Activated CD8-positive, alpha-beta memory T cell treated with anti-CD3 and anti-CD28 coated beads, Interleukin-2, amount 50 U/mL, for 48 hours (primary cell): ENCODE results near the gene RPS14.

Experiments
- DNase-seq: peaks from one replicate; pipeline ENCODE4 v3.0.0-alpha.2; 2020

The RPS14 gene

DNA sequence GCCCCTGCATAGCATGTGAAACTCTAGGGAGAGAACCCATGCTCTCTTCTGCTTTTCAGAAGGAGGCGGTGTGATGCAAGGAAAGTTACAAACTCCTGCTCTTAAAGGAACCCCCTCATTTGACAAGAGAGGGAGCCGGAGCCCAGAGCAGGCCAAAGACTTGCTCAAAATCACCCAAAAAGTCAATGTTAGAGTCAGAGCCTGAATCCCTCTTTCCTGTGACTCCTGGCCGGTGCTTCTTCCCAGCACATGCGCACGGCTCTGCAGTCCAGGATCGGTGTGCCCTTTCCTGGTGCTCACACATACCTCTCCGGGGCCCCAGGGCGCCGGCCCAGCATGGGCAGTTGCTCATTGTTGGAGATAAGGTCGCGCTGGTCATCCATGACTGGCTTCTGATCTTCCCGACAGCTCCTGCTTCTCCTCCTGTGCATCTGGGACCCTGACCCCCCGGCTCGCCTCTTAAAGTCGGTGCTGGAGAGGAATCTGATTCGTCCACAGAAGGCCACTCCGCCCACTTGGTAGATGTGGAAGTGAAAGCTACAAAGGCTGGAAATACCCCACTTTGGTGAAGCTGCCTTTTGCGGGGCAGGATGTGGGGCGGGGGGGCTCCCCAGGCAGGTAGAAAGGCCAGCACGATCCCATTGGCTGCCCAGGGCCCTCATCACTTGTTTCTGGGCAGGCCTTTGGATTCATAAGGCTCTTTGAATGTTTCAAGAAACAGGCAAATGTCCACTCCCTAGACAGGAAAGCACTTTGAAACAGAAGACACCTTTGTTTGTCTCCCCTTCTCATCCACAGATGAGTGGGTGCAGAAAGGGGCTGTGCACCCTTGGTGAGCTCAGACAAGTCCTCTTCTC, 37.0 kb downstream of the RPS14 start, which contains the start of gene CD74:
TSS of gene CD74 (minus strand) at position 592 of the 857 bp plus-strand sequence. CDS start at position 431, 161 bp downstream.
- peak; percentile 90 for DNase-seq

DNA sequence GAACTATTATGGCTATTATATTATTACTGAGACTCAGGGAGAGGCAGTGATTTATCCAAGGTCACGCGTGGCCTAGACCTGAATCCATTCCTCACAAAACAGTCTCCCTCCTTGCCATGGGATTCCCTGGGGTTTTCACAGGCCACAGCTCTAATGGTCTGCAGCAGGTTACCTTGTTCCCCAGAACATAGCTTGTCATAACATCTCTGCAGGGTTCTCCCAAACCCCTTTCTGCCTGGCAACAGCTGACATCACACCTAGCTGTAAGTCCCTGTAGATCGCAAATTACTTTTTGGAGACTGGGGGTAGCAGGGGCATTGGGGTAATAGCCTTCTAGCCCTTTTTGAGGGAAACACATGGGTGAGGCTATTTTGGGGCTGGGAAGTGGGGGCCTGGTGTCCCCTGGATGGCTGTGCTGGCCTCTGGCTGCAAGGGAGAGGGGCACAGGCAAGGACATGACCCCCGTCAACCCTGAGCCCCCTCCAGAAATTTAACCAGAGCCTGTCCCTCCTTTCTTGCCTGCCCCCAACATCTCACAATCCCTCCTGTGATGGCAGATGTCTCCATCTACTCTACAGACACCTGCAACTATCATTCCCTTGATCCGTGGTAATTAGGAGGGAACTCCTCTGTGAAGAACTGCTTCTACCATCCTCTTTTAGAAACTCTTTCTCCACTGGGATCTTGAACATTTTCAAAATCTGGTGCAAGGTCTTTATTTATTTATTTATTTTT, 38.1 kb downstream of the RPS14 start:
- no peak for DNase-seq

DNA sequence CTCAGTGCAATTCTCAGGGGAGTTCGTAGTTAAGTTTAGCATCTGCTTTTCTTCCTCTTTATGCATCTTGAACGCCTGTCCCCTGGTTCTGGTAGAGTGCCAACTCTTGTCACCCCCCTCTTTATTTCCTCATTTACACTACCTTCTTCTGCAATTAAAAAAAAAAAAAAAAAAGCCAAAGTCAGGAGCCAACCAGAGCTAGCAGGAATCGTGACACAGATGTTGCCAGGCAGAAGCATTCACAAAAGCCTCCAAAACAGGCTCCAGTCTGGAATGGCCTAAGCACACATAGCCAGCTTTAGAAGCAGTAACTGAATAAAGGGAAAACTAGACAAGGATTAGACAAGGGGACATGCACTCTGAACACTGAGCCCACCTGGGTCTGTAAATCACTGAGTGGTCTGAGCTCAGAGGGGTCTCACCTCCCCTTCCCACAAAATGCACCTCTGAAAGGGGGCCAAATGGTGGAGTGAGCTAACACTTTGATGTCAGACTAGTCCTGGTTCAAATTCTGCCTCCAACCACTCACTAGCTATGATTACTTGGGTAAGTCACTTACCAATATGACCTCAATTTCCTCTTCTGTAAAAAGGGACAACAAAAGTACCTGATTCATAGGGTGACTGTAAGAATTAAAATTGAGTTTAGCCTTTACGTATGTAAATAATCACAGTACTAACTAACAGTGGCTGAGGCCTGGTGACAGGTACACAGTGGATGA, 38.9 kb downstream of the RPS14 start:
- no peak for DNase-seq

DNA sequence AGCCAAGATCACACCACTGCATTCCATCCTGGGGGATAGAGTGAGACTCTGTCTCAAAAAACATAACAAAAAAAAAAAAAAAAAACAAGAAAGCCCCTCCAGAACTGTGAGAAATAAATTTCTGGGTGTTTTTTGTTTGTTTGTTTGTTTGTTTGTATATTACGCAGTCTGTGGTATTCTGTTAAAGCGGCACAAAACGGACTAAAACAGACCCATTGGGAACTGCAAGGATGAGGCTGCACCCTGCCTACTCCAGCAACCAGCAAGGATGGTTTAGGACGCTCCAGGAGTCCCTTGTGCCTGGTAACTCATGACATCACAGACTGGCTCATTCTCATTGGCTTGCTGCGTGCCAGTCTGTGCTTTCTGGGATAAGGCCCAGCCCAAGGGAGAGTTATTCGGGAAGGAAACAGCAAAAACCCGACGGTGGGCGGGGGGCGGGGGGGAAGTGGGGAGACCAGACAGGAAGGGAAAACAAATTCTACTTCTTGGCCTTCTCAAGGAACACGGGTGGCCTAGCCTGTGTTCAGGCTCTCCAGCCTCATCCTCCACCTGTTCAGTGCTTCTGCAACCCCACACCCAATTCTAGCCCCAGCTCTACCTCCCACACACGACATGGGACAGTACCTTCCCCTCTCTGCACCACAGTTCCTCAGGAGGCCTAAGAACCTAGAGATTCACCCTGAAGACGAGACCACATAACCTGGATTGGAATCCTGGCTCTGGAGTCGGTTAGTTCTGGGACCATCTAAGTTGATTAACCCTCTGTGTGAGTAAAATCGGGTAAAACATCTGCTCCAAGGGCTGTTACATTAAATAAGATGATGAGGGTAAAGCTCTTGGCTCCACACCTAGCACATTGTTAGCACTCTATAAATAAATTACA, 39.7 kb downstream of the RPS14 start:
- DNase-seq = no peak

DNA sequence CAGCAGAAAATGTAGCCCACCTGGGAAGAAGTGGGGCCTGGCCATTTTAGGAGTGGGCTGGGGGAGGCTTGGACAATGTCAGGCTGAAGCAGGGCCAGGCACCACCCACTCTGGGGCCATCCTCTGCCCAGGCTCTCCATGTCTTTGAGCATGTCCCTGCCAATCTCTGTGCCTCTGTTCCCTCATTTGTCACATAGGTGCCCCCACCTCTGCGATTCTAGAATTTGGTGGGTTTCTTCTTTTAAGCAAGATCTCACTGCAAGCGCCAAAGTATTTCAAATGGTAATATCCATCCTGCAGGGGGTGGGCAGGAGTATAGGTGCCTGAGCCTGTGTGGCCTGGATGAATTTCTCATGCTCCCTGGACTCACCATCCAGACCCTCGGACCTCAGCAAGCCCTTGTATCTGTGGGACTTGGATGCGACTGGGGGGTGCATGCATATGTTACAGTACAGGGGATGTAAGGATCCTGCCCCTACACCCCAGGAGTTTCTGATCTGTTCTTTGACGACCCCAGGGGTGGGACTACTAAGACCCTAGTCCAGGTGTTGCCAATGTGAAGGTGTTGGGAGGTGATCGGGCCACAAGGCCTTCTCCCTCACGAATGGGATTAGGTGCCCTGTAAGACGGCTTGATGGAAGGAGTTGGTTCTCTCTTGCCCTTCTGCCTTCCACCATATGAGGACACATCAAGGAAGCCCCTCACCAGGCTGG, 41.2 kb downstream of the RPS14 start:
- DNase-seq = no peak

DNA sequence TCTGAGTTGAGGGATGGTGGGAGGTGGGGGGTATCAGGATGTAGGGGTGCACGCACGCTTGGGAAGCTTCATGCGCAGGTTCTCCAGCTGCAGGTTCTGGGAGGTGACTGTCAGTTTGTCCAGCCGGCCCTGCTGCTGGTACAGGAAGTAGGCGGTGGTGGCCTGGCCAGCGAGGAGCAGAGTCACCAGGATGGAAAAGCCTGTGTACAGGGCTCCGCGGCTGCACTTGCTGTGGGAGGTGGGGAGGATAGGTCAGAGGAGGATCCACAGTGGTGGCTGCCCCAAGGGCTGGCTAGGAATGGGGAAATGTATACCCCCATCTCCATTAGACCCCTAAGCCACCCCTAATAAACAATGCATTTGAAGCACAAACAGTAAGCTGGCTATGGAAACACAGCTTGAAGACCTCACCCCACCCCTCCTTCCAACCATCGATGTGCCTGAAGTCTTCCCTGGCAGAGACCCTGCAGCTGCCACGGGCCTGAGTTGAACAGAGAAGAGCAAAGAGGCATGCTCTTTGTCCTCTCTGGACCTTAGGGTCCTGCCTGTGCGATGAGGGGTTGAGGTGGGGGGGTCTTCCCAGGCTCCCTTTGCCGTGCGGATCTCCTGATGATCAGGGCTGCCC, 42.3 kb downstream of the RPS14 start:
- no peak for DNase-seq

DNA sequence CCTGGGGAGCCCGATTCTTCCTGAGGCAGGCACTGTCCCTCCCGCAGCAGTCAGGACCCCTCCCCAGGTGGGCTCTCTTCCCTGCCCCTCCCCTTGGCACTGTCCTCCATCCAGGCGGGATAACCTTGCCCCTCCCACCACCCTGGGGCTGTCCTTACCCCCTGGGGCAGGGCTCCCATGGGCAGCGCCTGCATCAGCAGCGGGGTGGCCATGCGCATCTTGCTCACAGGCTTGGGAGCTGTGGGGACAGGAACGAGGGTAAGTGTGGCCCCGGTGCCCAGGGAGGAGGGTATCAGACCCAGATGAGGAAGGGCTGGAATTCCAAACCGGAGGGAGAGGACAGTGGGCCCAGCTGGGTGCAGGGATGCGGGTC, 42.8 kb downstream of the RPS14 start:
- no peak for DNase-seq

DNA sequence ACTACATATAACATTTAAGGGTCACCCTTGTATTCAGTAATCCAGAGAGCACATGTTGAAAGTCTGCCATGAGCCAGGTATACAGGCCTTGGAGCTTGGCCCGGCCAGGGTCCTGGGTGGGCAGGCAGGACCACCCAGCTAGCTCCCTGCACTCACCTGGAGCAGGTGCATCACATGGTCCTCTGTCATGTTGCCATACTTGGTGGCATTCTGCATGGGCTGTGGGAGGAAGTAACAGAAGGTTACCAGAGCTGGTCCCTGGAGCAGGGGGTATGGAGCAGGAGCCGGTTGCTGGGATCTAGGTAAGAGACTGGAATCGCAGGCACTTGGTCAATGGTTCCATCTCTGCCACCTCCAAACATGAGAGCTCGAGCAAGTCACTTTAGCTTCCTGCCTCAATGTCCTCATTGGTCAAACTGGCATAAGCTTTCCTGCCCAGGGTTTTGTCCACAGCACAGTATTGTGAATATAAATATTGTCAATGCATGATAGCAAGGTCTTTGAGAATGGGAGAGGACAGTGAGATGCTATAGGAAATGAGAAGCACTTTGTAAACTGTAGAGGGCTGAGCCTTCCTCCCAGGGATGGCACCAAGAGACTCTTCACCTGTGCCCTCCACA, 43.3 kb downstream of the RPS14 start:
- no peak for DNase-seq

DNA sequence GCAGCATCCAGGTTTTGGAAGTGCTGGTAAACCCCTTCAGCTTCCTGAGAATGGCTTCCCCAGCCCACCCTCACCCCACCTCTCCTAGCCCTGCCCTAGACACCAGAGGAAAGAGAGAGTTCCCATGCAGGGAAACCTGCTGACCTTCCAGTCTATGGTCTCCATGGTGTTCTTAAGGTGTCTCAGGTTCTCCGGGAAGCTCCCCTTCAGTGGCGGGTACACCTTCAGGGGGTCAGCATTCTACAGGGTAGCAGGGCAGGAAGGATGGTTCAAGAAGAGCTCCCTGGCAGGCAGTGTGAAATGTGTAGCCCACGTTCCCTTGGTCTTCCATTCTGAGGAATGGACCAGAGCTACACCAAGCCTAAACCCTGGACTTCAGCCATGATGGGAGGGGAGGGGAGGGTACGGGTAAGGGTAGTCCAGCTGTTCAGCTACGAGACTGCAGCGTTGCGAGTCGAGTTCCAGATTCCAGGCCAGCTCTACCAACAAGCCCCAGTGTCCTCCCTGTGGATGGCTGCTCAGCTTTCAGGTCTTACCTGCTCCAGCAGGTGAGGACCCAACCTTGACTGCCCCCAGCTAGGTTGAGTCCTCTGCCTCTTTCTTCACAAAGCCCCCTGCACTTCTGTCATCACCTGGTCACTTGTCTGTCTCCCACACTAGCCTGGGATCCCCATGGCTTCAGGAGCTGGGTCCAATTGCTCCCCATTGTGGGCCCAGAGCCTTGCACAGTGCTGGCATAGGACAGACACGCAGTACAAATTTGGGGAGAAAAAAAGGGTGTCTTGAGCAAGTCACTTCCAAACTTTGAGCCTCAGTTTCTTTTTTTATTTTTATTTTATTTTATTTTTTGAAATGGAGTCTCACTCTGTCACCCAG, 44.4 kb downstream of the RPS14 start:
- no peak for DNase-seq

DNA sequence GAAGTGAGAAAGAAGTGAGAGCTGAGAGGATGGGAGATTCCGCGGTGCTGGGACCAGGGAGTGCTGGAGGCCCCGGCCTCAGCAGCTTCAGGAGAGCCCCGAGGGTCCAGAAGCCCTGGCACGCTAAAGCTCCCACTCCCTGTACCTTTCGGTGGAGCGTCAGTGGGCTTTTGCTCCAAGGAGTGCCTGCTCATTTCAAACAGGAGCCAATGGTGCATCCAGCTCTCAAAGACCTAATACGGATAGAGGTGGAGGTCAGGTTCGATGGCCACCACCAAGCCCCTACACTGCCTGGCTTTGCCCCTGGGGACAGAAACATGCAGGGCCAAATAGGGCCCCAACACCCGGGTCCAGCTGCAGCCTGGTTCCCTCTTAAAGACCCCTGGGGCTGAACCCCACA, 45.0 kb downstream of the RPS14 start:
- no peak for DNase-seq

DNA sequence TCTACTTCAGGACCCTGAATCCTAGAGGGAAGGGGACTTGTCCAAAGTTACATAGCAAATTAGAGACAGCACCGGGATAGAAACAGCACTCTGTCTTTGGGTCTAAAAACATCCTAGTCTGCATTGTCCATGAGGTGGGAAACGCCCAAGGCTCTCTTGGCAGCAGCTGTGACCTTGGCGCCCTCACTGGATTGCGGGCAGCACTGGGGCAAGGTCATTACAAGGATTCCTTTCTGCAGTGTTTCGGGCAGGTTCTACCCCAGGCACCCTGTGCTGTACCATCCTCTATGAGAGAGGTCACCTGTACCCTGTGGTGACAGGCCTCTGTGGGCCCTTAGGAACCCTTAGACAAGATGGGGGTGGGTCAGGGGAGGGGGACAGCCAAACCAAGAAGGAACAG, 45.4 kb downstream of the RPS14 start:
- no peak for DNase-seq

DNA sequence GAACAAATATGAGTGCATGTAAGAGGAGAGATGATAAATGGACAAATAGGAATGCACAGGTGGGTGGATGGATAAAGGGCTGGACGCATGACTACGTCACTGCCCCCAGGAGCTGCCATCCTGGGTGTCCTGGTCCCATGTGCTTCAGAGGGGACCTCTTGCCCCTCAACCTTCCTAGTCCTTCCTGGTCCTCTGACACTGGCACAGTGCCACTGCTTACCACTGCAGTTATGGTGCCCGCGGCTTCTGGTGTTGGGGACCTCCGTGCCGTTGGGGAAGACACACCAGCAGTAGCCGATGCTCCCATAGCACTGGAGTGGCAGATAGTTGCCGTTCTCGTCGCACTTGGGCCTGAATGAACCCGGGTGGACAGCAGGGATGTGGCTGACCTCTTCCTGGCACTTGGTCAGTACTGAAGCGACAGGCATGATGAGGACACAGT, 46.6 kb downstream of the RPS14 start:
- DNase-seq = no peak

DNA sequence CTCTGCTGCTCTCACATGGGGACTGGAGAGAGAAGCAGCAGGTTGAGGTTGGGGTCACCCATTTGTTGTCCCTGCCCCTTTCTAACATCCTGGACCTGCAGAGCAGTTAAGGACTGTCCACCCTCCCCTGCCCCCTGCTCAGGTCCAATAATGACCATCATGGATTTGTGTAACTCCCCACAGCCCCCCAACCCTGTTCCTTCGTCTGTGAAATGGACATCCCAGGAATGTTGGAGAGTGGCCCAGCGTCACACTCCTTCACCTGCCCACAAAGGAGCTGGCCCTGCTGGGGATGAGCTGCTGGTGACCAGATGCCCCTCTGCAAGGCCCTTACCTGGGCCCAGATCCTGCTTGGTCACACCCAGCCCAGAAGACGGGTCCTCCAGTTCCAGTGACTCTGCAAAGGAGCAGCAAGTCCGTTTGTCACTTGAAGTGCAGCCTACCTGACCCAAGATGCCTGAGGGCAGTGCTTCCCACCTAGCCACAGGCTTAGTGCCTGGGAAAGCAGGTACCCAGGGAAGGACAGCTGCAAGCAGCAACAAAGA, 47.2 kb downstream of the RPS14 start:
- DNase-seq = peak; percentile 53

DNA sequence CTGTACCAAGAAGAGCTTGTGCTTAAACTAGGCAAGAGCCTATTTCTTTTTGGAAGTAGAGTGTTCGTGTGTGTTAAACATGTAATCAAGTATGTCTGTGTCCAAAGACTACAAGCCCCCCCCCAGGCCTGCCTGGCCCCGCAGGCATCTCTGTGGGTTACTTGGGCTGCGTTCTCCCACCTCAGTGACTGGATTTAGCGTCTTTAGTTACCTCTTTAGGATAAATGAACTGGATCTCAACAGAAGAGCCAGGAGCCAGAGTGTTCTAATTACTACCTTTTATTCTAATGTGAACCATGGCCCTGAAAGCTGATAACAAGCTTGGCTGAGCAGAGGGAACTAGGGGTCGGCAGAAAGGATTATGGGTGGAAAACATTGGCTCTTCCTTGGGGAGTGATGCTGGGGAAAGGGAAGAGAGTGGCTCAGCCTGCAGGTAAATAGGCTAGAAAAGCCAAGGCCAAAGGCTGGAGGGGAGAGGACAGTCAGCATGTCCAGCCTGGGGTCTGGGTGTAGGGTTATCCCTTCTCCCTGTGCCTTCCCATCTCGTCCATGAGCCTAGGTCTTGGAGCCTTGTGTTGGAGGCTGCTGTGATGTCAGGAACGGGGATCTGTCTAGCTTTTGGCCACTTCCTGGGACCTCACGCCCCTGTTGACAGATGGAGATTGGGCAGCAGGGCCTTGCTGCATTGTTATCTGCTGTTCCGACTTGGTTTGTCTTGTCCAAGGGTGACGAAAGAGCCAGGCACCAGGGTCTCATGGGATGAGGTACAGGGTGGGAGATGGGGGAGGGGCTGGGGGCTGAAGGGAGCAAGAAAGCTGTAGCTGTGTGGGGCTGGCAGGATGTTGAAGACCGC, 47.9 kb downstream of the RPS14 start:
- DNase-seq = no peak

DNA sequence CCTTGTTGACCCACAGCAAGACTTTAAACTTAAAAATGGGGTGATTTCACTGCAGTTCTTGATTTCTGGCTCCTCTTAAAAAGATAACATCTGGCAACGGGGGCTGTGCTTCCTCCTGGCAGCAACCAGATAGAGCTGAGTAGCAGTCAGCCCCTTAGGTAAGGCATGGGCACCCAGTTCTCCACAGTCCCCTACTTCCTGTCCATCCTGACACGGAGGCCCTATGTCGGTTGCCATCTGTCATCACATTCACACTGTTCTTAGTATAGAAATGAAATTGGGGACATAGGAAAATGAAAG, 48.5 kb downstream of the RPS14 start:
- no peak for DNase-seq

DNA sequence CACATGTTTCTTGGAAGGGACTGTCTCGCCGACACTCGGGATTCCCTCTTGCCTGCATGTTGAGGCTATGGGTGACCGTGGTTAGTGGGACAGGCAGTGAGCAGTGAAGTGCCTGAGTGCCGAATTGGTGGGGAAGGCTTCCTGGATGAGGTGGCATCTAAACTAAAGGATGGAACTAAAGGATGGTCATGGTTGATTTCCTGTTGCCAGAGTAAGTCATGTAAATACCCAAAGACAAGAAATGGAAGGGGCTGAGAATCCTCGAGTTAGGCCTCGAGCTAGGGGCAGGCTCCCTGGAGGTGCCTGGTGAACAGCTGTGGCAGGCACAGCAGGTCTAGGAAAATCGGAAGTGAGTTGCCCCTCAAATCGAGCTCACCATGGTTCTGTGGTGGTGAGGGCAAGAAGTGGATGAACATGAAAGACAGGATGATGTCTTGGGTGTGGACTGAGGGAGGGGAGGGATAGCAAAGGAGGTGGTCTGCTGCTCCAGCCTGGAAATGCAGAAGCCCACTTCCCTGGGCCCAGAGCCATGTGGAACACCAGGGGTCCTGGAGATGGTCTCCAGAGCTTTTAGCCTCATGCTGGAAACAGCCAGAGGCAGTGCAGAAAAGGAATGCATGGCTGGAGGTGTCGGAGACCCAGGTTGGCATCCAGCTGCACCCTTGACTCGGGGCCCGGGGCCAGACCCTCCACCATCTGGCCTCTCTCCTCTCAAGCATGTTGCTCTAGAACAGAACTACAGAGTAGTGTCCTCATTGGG, 49.0 kb downstream of the RPS14 start:
- DNase-seq = no peak

DNA sequence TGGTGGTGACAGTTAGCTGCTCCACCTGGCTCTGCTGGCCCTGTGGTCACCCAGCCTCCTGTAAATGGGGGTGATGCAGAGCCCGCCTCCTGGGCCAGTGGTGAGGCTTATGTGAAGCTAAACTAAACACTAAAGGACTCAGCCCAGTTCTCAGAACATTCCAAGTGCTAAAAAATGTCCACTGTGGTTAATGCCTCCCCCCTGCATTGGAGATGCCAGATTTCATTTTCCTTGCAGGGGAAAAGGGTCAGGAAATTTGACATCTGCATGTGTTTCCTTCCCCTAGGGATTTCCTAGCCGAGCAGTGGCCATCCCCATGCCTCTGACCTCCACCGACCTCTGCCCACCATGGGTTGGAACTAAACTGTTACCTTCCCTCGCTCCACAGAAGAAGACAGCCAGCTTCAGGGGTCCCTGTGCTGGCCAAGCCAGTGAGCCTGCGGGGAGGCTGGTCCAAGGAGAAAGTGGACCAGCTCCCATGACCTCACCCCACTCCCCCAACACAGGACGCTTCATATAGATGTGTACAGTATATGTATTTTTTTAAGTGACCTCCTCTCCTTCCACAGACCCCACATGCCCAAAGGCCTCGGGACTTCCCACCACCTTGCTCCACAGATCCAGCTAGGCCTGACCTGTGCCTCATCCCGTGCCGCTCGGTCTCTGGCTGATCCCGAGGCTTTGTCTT, 49.9 kb downstream of the RPS14 start:
- DNase-seq = no peak
